Neural cell (in vitro differentiated cells): Measurements from ENCODE around the gene MSH3.

Source experiments
- CTCF ChIP-seq: fragments of 450-650 bp; IDR thresholded peaks from 2 replicates; pipeline ENCODE4 v1.5.1; 2014; ENCODE audit warnings: antibody characterized with exemption, mild to moderate bottlenecking, moderate library complexity; ENCODE audit not compliant: poor library complexity, severe bottlenecking
- EP300 ChIP-seq: fragments of 450-650 bp; conservative IDR thresholded peaks from 2 replicates; pipeline ENCODE4 v1.6.1; 2014; ENCODE audit warnings: antibody characterized with exemption, mild to moderate bottlenecking, moderate library complexity; ENCODE audit not compliant: poor library complexity, severe bottlenecking
- EZH2 ChIP-seq: fragments of 200-600, 300-800 bp; shearing (Covaris generic), sonication (generic); IDR thresholded peaks from 2 replicates; pipeline ENCODE4 v1.6.1; 2014; ENCODE audit warnings: antibody characterized with exemption, low read length, borderline replicate concordance, mild to moderate bottlenecking; ENCODE audit not compliant: insufficient read depth, poor library complexity, severe bottlenecking
- MXI1 ChIP-seq: fragments of 450-650 bp; conservative IDR thresholded peaks from 2 replicates; pipeline ENCODE4 v1.6.1; 2014; ENCODE audit warnings: antibody characterized with exemption, mild to moderate bottlenecking; ENCODE audit not compliant: poor library complexity, severe bottlenecking
- POLR2AphosphoS5 ChIP-seq: IDR thresholded peaks from 2 replicates; pipeline ENCODE4 v1.6.1; 2012
- RAD21 ChIP-seq: fragments of 450-650 bp; conservative IDR thresholded peaks from 2 replicates; pipeline ENCODE4 v1.6.1; 2014; ENCODE audit warnings: antibody characterized with exemption, mild to moderate bottlenecking, moderate library complexity
- SMC3 ChIP-seq: fragments of 450-650 bp; conservative IDR thresholded peaks from 2 replicates; pipeline ENCODE4 v1.6.1; 2014; ENCODE audit warnings: antibody characterized with exemption, mild to moderate bottlenecking, moderate library complexity; ENCODE audit not compliant: poor library complexity
- TAF1 ChIP-seq: IDR thresholded peaks from 2 replicates; pipeline ENCODE4 v1.6.1; 2012; ENCODE audit warnings: low read depth
- TF ChIP-seq, protein P1 (sequence below): IDR thresholded peaks from 2 replicates; pipeline ENCODE4 v1.6.1; 2012; ENCODE audit warnings: borderline replicate concordance

DNA sequence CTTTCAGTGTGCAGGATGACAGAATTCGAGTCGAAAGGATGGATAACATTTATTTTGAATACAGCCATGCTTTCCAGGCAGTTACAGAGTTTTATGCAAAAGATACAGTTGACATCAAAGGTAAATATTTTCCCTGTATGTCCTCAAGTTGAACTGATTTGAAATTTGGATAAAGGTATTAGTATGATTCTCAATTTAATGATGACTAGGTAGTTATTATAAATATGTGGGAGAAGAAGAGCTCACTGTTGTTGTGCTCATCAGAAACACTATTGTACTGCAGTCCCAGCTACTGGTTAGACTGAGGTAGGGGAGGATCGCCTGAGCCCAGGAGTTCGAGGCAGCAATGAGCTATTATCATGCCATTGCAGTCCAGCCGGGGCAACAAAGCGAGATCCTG is 71.0 kb downstream of the MSH3 start:
- TF ChIP-seq EZH2 (no peak), CTCF (no peak), TAF1 (no peak), POLR2AphosphoS5 (no peak), EP300 (no peak), SMC3 (no peak), RAD21 (no peak), MXI1 (no peak)
- TF ChIP-seq, protein P1, sequence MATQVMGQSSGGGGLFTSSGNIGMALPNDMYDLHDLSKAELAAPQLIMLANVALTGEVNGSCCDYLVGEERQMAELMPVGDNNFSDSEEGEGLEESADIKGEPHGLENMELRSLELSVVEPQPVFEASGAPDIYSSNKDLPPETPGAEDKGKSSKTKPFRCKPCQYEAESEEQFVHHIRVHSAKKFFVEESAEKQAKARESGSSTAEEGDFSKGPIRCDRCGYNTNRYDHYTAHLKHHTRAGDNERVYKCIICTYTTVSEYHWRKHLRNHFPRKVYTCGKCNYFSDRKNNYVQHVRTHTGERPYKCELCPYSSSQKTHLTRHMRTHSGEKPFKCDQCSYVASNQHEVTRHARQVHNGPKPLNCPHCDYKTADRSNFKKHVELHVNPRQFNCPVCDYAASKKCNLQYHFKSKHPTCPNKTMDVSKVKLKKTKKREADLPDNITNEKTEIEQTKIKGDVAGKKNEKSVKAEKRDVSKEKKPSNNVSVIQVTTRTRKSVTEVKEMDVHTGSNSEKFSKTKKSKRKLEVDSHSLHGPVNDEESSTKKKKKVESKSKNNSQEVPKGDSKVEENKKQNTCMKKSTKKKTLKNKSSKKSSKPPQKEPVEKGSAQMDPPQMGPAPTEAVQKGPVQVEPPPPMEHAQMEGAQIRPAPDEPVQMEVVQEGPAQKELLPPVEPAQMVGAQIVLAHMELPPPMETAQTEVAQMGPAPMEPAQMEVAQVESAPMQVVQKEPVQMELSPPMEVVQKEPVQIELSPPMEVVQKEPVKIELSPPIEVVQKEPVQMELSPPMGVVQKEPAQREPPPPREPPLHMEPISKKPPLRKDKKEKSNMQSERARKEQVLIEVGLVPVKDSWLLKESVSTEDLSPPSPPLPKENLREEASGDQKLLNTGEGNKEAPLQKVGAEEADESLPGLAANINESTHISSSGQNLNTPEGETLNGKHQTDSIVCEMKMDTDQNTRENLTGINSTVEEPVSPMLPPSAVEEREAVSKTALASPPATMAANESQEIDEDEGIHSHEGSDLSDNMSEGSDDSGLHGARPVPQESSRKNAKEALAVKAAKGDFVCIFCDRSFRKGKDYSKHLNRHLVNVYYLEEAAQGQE: no peak
